Activated CD8-positive, alpha-beta memory T cell treated with anti-CD3 and anti-CD28 coated beads, Interleukin-2, amount 50 U/mL, for 4 hours (primary cell): ENCODE measurements around the gene KANSL1L.
"Not testable (repeated sequence)": the region's sequence is repeated elsewhere in the genome, so short reads cannot be mapped to it uniquely, and the experiment has no call there.

ENCODE experiments used
- DNase-seq: peaks from one replicate; pipeline ENCODE4 v3.0.0-alpha.2; 2020

The KANSL1L gene, protein sequence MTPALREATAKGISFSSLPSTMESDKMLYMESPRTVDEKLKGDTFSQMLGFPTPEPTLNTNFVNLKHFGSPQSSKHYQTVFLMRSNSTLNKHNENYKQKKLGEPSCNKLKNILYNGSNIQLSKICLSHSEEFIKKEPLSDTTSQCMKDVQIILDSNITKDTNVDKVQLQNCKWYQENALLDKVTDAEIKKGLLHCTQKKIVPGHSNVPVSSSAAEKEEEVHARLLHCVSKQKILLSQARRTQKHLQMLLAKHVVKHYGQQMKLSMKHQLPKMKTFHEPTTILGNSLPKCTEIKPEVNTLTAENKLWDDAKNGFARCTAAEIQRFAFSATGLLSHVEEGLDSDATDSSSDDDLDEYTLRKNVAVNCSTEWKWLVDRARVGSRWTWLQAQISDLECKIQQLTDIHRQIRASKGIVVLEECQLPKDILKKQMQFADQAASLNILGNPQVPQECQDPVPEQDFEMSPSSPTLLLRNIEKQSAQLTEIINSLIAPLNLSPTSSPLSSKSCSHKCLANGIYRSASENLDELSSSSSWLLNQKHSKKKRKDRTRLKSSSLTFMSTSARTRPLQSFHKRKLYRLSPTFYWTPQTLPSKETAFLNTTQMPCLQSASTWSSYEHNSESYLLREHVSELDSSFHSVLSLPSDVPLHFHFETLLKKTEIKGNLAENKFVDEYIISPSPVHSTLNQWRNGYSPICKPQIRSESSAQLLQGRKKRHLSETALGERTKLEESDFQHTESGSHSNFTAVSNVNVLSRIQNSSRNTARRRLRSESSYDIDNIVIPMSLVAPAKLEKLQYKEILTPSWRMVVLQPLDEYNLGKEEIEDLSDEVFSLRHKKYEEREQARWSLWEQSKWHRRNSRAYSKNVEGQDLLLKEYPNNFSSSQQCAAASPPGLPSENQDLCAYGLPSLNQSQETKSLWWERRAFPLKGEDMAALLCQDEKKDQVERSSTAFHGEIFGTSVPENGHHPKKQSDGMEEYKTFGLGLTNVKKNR

GRCh38 chr2:210171309-210172218 is at the start of gene KANSL1L:
KANSL1L (minus strand) TSS chr2:210171409; CDS start chr2:210154582, 16,827 bp downstream.
- DNase-seq: peak; percentile 98

- no peak for DNase-seq
Measured at GRCh38 chr2:210215120-210215519, 43.9 kb upstream of the KANSL1L start.

- DNase-seq: no peak
Measured at GRCh38 chr2:210210185-210210584, 39.0 kb upstream of the KANSL1L start.

GRCh38 chr2:210207929-210208328 is 36.7 kb upstream of the KANSL1L start:
- DNase-seq: no peak

GRCh38 chr2:210203558-210203957 is 32.3 kb upstream of the KANSL1L start:
- DNase-seq: no peak

- no peak for DNase-seq
Measured at GRCh38 chr2:210203147-210203546, 31.9 kb upstream of the KANSL1L start.

DNA sequence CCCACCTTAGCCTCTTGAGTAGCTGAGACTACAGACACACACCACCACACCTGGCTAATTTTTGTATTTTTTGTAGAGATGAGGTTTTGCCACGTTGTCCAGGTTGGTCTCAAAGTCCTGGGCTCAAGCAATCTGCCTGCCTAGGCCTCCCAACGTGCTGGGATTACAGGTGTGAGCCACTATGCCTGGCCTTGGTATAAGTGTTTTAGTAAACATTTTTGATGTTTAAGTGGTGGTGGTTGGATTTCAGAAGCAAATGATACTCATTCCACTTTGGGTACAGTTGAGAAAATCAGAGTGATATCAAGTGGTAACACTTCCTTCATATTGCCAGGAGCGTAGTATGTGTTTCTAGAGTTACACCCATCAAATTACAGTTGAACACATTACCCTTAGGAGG is 28.6 kb upstream of the KANSL1L start:
- DNase-seq: no peak

DNA sequence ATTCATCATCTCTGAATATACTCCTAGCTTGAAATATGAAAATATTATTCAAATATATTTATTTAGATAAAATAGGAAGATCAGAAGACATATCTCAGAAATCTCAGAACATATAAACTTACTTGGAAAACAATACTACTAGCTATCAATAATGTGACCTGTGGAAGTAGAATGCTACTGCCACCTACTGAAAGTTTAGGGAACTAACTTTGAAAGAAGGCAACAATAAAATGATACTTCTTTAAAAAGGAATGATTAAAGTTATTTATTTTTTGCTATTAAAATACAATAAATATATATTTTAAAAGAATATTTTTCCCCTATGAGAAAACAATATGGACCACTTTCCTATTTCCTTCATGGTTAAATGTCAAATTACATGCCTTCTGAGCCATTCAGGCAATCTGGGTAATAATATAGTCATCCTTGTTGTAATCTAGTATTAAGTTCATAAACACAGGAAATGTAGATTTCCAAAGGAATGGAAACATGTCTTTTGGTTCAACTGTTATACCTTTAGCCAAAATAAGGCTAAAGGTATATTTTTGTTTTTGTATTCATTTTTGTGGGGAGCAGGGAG is 28.1 kb upstream of the KANSL1L start:
- no peak for DNase-seq

DNA sequence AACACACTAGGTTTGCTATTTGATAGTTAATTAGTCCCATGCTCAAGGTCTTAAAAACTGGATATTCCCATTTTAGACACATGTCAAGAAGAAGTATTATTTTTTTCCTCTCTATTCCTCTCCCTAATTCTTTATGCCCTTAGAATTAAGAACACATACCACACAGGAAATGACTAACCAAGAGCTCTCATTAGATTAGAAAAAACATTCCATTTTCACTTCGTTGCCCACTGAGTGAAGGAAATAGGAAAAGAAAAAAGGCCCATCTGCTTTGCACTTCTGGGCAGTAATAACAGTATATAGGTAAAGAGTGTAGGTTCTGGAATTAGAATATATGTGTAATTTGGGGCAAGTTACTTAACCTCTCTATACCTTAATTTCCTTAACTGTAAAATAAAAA is 27.1 kb upstream of the KANSL1L start:
- DNase-seq: no peak

GRCh38 chr2:210197720-210198119 is 26.5 kb upstream of the KANSL1L start:
- no peak for DNase-seq

- no peak for DNase-seq
Measured at GRCh38 chr2:210195101-210195852, 24.1 kb upstream of the KANSL1L start.

- no peak for DNase-seq
Measured at GRCh38 chr2:210190345-210190744, 19.1 kb upstream of the KANSL1L start.

GRCh38 chr2:210189452-210190138 is 18.4 kb upstream of the KANSL1L start:
- DNase-seq: no peak

DNA sequence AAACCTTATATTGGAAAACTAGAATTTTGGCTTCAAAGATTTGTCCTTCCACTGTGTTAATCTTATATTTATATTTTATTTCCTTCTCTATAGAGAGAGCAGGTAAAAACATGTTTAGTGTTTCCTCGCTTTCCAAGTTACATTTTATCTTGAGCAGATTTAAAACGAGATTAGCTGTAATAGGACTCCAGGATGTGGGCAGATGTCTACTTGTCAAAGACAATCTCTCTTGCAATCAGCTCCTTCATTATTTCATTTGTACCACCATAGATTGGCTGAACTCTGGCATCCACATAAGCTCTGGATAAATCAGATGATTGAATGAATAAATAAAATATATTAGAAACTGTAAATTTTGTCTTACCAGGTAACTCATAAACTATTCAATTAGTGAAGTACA is 17.5 kb upstream of the KANSL1L start:
- no peak for DNase-seq

DNA sequence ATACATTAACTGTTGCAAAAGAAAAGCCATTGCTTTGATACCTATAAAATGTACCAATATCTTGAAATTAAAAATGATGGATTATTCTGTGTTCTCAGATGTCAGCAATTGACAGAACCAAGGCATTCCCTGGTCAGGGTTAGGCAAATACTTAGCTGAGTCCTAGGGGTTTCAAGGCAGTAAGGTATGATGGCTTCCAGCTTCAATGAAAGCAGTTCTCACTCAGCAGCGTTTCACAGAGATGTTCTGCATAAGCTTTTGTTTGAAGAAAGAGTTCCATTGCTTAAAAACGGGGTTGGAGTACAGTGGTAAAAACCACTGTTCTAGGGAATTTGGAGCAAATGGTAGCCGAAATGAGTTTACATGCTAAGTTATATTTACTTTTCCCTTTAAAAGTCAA is 17.0 kb upstream of the KANSL1L start:
- DNase-seq: no peak

GRCh38 chr2:210183936-210184335 is 12.7 kb upstream of the KANSL1L start:
- DNase-seq: not testable (repeated sequence)

GRCh38 chr2:210181606-210182088 is 10.4 kb upstream of the KANSL1L start:
- DNase-seq: peak; percentile 14

GRCh38 chr2:210181033-210181605 is 9.9 kb upstream of the KANSL1L start:
- not testable (repeated sequence) for DNase-seq

DNA sequence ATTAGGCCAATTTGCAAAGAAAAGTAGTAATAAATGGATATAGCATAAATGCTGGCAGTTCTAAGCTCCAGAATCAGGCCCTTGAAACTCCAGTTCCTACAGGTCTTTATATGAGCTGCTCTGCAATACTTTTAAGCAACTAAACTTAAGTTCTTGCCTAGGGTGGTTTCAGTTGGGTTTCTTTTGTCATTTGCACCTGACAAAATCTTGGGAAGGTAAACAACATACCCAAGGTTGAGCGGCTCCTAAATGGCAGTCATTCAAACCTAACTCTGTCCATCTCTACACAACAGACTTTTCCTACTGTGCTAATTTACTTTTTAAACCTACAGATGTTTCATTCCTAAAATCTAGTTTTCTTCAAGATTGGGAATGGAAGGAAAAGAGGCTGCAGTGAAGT is 9.3 kb upstream of the KANSL1L start:
- no peak for DNase-seq

GRCh38 chr2:210179351-210179990 is 8.3 kb upstream of the KANSL1L start:
- no peak for DNase-seq
